Activated T-helper 1 cell treated with anti-CD3 and anti-CD28 coated beads, Interleukin-12 subunit alpha, Interleukin-12 subunit beta, Interleukin-2, Interleukin-4 antibody, amounts not matched to agents 30 ng/mL and 10 ng/mL and 1 ng/mL, durations not matched to agents 14 hours and 24 hours and 36 hours (primary cell): ENCODE results near the gene CAMTA1. TPM values are rescaled to one million over a fixed set of nuclear protein-coding genes. Genes with fewer than 3 reads are reported as not detected.

Experiments
- DNase-seq: peaks from one replicate; pipeline ENCODE4 v3.0.0; 2021; ENCODE audit warnings: low spot score
- H3K27ac Mint-ChIP-seq: one replicate; pipeline ENCODE4 v1.8.0; 2021; ENCODE audit warnings: mild to moderate bottlenecking, mixed read lengths
- H3K27me3 Mint-ChIP-seq: one replicate; pipeline ENCODE4 v1.8.0; 2022; ENCODE audit warnings: mild to moderate bottlenecking, moderate library complexity, mixed read lengths; ENCODE audit not compliant: insufficient read depth
- H3K36me3 Mint-ChIP-seq: one replicate; pipeline ENCODE4 v1.8.0; 2021; ENCODE audit warnings: low read depth, mixed read lengths
- H3K4me1 Mint-ChIP-seq: one replicate; pipeline ENCODE4 v1.8.0; 2021; ENCODE audit warnings: low read depth, mixed read lengths
- H3K4me3 Mint-ChIP-seq: one replicate; pipeline ENCODE4 v1.8.0; 2021; ENCODE audit warnings: mild to moderate bottlenecking, moderate library complexity, mixed read lengths
- H3K9me3 Mint-ChIP-seq: one replicate; pipeline ENCODE4 v1.8.0; 2021; ENCODE audit warnings: mixed read lengths
- intact Hi-C: fragments of 100-400 bp; cut with micrococcal nuclease; formaldehyde crosslinking; loops from one replicate; pipeline ENCODE4 v1.15.1; 2024
- total RNA-seq: library from RNA; stranded (reverse); gene quantifications from 2 replicates; pipeline ENCODE4 v1.2.3, GENCODE V29; 2022

Gene CAMTA1
- total RNA-seq, 1 donor from 2014 or later = 57.2 TPM

DNA sequence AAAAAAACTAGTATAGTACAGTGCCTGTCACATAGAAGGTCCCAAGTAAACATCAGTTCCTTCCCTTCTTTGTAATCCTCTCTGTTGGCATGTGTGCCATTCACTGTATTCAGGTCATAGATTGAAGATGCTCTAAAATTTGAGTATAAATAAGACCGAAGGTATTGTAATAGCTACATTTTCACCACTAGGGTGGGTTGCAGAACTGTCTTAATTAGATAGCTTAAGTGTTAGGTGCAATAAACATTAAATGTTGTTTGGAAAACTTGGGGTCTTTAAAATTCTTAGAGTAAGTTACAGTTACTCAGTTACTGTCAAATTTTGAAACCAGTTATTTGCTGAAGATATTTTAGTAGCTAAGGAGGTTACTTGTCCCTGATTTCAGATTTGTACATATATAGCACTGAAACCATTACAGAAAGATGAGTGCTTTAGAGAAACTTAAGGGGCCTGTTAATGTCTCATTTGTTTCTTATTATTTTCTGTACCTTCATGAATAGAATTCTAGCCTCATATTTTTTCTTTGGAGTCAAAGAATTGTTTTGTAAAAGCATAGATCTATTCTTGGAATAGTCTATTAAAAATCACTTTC, 1023.1 kb downstream of the CAMTA1 start:
- peaks cover 6% of the 10 kb centered on the region for H3K9me3 Mint-ChIP-seq
- H3K4me3 Mint-ChIP-seq = no peak overlapping the region
- H3K4me1 Mint-ChIP-seq = no peaks in the 10 kb centered on the region
- H3K27me3 Mint-ChIP-seq = no peaks in the 10 kb centered on the region
- no peak for DNase-seq
- intact Hi-C loops = loop anchor here (1.0 kb wide), 1 partner anchor 94 kb away; no protein-coding TSS in a partner anchor
- H3K36me3 Mint-ChIP-seq = peaks cover 6% of the 10 kb centered on the region
- no peak overlapping the region for H3K27ac Mint-ChIP-seq

- intact Hi-C loops = no loop called here
- no peaks in the 10 kb centered on the region for H3K4me1 Mint-ChIP-seq
- peaks cover 17% of the 10 kb centered on the region for H3K9me3 Mint-ChIP-seq
- no peak overlapping the region for H3K27ac Mint-ChIP-seq
- no peak for DNase-seq
- peaks cover 4% of the 10 kb centered on the region for H3K27me3 Mint-ChIP-seq
- H3K36me3 Mint-ChIP-seq = peaks cover 14% of the 10 kb centered on the region
- no peak overlapping the region for H3K4me3 Mint-ChIP-seq
Observed at GRCh38 chr1:7809742-7810141, 1024.5 kb downstream of the CAMTA1 start.

- no peak overlapping the region for H3K4me3 Mint-ChIP-seq
- H3K36me3 Mint-ChIP-seq = peaks cover 14% of the 10 kb centered on the region
- DNase-seq = no peak
- H3K9me3 Mint-ChIP-seq = peaks cover 21% of the 10 kb centered on the region
- H3K27me3 Mint-ChIP-seq = peaks cover 4% of the 10 kb centered on the region
- H3K27ac Mint-ChIP-seq = no peak overlapping the region
- no peaks in the 10 kb centered on the region for H3K4me1 Mint-ChIP-seq
- intact Hi-C loops = no loop called here
Observed at GRCh38 chr1:7810395-7810794, 1025.1 kb downstream of the CAMTA1 start.

DNA sequence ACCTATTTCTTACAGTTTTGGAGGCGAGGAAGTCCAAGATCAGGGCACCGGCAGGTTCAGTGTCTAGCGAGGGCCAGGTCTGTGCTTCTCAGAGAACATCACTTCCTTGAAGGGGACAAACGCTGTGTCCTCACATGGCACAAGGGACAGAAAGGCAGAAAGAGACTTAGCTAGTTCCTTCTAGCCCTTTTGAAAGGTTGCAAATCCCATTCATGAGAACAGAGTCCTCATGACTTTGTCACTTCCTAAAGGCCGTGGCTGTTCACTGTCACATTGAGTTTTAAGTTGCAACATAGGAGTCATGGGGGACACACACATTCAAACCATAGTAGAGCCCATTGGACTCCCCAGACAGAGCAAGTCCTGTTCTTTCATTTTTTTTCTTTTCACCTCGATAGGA, 1026.2 kb downstream of the CAMTA1 start:
- Mint-ChIP-seq H3K36me3 (peaks cover 14% of the 10 kb centered on the region), H3K4me3 (no peak overlapping the region), H3K9me3 (peaks cover 21% of the 10 kb centered on the region), H3K4me1 (no peaks in the 10 kb centered on the region), H3K27ac (no peak overlapping the region), H3K27me3 (peaks cover 4% of the 10 kb centered on the region)
- no peak for DNase-seq
- intact Hi-C loops = no loop called here

DNA sequence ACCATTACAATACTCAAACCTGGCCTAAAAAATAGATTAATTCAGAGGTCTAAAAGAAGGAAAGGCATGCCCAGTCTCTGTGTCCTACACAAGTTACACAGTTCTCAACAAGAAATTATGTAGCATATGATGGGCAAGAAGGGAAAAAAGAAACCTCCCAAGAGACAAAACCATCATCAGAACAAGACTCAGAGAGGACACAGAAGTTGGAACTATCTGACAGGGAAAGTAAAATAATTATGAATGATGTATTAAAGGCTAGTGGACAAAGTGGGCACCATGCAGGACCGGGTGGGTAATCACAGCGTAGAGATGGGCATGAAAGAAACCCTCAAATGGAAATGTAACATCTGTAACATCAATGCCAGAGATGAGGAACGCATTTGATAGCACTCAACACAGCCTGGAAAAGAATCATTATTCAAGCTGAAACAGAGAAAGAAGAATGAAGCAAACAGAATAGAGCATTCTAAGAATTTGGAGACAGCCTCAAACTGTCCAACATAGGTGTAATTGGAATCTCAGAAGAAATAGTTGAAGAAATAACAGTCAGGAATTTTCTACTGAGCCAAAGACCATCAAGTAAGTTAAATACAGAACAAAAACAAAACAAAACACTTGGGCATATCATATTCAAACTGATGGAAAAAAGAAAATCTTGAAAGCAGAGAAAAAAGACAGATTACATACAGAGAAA, 1028.6 kb downstream of the CAMTA1 start:
- intact Hi-C loops = no loop called here
- Mint-ChIP-seq H3K36me3 (peaks cover 14% of the 10 kb centered on the region), H3K9me3 (peaks cover 21% of the 10 kb centered on the region), H3K4me3 (no peak overlapping the region), H3K4me1 (no peaks in the 10 kb centered on the region), H3K27me3 (peaks cover 4% of the 10 kb centered on the region), H3K27ac (no peak overlapping the region)
- DNase-seq = no peak

Other genes with a start within 250 kb of the CAMTA1 start
- 50.4 and 58.9 TPM in 2 replicates for gene NOL9, start 230.9 kb upstream of the CAMTA1 start, total RNA-seq
- gene TAS1R1, start 230.1 kb upstream of the CAMTA1 start, total RNA-seq = not detected in 2 replicates
- gene ZBTB48, start 205.5 kb upstream of the CAMTA1 start, total RNA-seq = 34.5 and 35.7 TPM in 2 replicates
- gene KLHL21, start 182.6 kb upstream of the CAMTA1 start, total RNA-seq = 27.8 and 28.1 TPM in 2 replicates
- 18.8 and 19.5 TPM in 2 replicates for gene PHF13, start 171.7 kb upstream of the CAMTA1 start, total RNA-seq
- 22.2 and 23.5 TPM in 2 replicates for gene THAP3, start 160.6 kb upstream of the CAMTA1 start, total RNA-seq
- 81.4 and 84.4 TPM in 2 replicates for gene DNAJC11, start 83.6 kb upstream of the CAMTA1 start, total RNA-seq